Liver (tissue), 9 donors: ENCODE results near the gene VMAC. TPM values are rescaled to one million over a fixed set of nuclear protein-coding genes. Genes with fewer than 3 reads are reported as not detected.

ENCODE experiments used
- DNase-seq: peaks from one replicate; pipeline ENCODE4 v3.0.0-alpha.2; 2017; ENCODE audit warnings: low spot score
- H3K27ac ChIP-seq, 2 donors: one replicate each; pipeline ENCODE4 v1.7.0; 2013; ENCODE audit warnings: inconsistent platforms in 2 of 2, low read length in 2 of 2, control low read depth in 1 of 2, low read depth in 1 of 2, mild to moderate bottlenecking in 1 of 2
- H3K27me3 ChIP-seq, 4 donors: one replicate each; pipeline versions ENCODE4 v1.6.1 to v1.7.0; 2013; ENCODE audit warnings: low read length in 3 of 4, inconsistent platforms in 1 of 4, mild to moderate bottlenecking in 1 of 4, moderate library complexity in 1 of 4; ENCODE audit not compliant: control insufficient read depth in 4 of 4, insufficient read depth in 4 of 4
- H3K36me3 ChIP-seq, 4 donors: one replicate each; pipeline versions ENCODE4 v1.6.1 to v1.7.0; 2013; ENCODE audit warnings: low read length in 3 of 4, mild to moderate bottlenecking in 3 of 4, low read depth in 1 of 4, moderate library complexity in 1 of 4; ENCODE audit not compliant: control insufficient read depth in 4 of 4, insufficient read depth in 3 of 4
- H3K4me1 ChIP-seq, 4 donors: one replicate each; pipeline versions ENCODE4 v1.6.1 to v1.7.0; 2013; ENCODE audit warnings: low read length in 3 of 4, mild to moderate bottlenecking in 3 of 4, moderate library complexity in 1 of 4; ENCODE audit not compliant: control insufficient read depth in 4 of 4, insufficient read depth in 4 of 4
- H3K4me3 ChIP-seq, 3 donors: one replicate each; pipeline versions ENCODE4 v1.6.1 to v1.7.0; 2013; ENCODE audit warnings: low read length in 3 of 3, control low read depth in 1 of 3, low read depth in 1 of 3, mild to moderate bottlenecking in 1 of 3
- H3K9ac ChIP-seq, 2 donors: one replicate each; pipeline ENCODE4 v1.7.0; 2013; ENCODE audit warnings: low read length in 2 of 2, mild to moderate bottlenecking in 2 of 2, moderate library complexity in 2 of 2, control low read depth in 1 of 2, low read depth in 1 of 2
- H3K9me3 ChIP-seq, 4 donors: one replicate each; pipeline versions ENCODE4 v1.6.1 to v1.7.0; 2013; ENCODE audit warnings: low read length in 3 of 4; ENCODE audit not compliant: control insufficient read depth in 4 of 4
- CTCF ChIP-seq: fragments of 150-350 bp; IDR thresholded peaks from 2 replicates; pipeline ENCODE4 v1.5.1; 2017; ENCODE audit warnings: improper control_type of control experiment, low read depth, low read length; ENCODE audit not compliant: missing input control
- EGR1 ChIP-seq, 2 donors: IDR thresholded peaks; 2 replicates each; pipeline ENCODE4 v1.6.1; 2016 to 2018; ENCODE audit warnings: antibody characterized with exemption in 2 of 2, low read depth in 2 of 2
- FOXA1 ChIP-seq: IDR thresholded peaks from 2 replicates; pipeline ENCODE4 v1.6.1; 2016; ENCODE audit warnings: antibody characterized with exemption
- FOXA2 ChIP-seq: IDR thresholded peaks from 2 replicates; pipeline ENCODE4 v1.6.1; 2016; ENCODE audit warnings: antibody characterized with exemption
- GABPA ChIP-seq, 2 donors: IDR thresholded peaks in 1 of 2; conservative IDR thresholded peaks in 1 of 2; 2 replicates each; pipeline ENCODE4 v1.6.1; 2016; ENCODE audit warnings: antibody characterized with exemption in 2 of 2, mild to moderate bottlenecking in 1 of 2, moderate library complexity in 1 of 2
- HNF4A ChIP-seq, 2 donors: conservative IDR thresholded peaks; 2 replicates each; pipeline ENCODE4 v1.6.1; 2016; ENCODE audit warnings: antibody characterized with exemption in 2 of 2, mild to moderate bottlenecking in 2 of 2
- HNF4G ChIP-seq: IDR thresholded peaks from 2 replicates; pipeline ENCODE4 v1.6.1; 2016; ENCODE audit warnings: antibody characterized with exemption
- JUND ChIP-seq, 2 donors: IDR thresholded peaks; 2 replicates each; pipeline ENCODE4 v1.6.1; 2016; ENCODE audit warnings: antibody characterized with exemption in 2 of 2
- NR2F2 ChIP-seq: IDR thresholded peaks from 2 replicates; pipeline ENCODE4 v1.6.1; 2016; ENCODE audit warnings: antibody characterized with exemption
- RAD21 ChIP-seq, 2 donors: IDR thresholded peaks; 2 replicates each; pipeline ENCODE4 v1.6.1; 2016; ENCODE audit warnings: antibody characterized with exemption in 2 of 2, mild to moderate bottlenecking in 2 of 2
- REST ChIP-seq: IDR thresholded peaks from 2 replicates; pipeline ENCODE4 v1.6.1; 2016; ENCODE audit warnings: antibody characterized with exemption, mild to moderate bottlenecking
- RXRA ChIP-seq, 2 donors: IDR thresholded peaks; 2 replicates each; pipeline ENCODE4 v1.6.1; 2017 to 2018; ENCODE audit warnings: antibody characterized with exemption in 2 of 2, mild to moderate bottlenecking in 1 of 2
- SP1 ChIP-seq: IDR thresholded peaks from 2 replicates; pipeline ENCODE4 v1.6.1; 2018; ENCODE audit warnings: antibody characterized with exemption, mild to moderate bottlenecking
- TAF1 ChIP-seq: conservative IDR thresholded peaks from 2 replicates; pipeline ENCODE4 v1.6.1; 2016; ENCODE audit warnings: antibody characterized with exemption, mild to moderate bottlenecking
- YY1 ChIP-seq: IDR thresholded peaks from 2 replicates; pipeline ENCODE4 v1.6.1; 2016; ENCODE audit warnings: antibody characterized with exemption, mild to moderate bottlenecking
- ZBTB33 ChIP-seq: IDR thresholded peaks from 2 replicates; pipeline ENCODE4 v1.6.1; 2016; ENCODE audit warnings: antibody characterized with exemption
- WGBS: extraction: QIAGEN DNeasy Blood & Tissue Kit; methylation state at CpG from one replicate; pipeline ENCODE4 v1.1.7; 2013; 5-methylcytosine and 5-hydroxymethylcytosine counted together
- polyA plus RNA-seq, 2 donors: library from polyadenylated mRNA; stranded (reverse) in 1 of 2; unstranded in 1 of 2; fragments of 200-250 nt in 1 of 2; fragments of >200 nt in 1 of 2; fragmentation: Nextera tagmentation in 1 of 2; extraction: Ambion mirVana in 1 of 2; gene quantifications; one replicate each; pipeline versions ENCODE4 v1.2.1 to v1.2.3, GENCODE V29; 2013 to 2015
- total RNA-seq, 2 donors: library from RNA; depleted of rRNA; stranded (reverse); fragments of >200 nt; gene quantifications; one replicate each; pipeline ENCODE4 v1.2.3, GENCODE V29; 2014
- TF ChIP-seq, protein P1 (sequence below): IDR thresholded peaks from 2 replicates; pipeline ENCODE4 v1.6.1; 2016; ENCODE audit warnings: antibody characterized with exemption
- TF ChIP-seq, protein P2 (sequence below): IDR thresholded peaks from 2 replicates; pipeline ENCODE4 v1.6.1; 2016; ENCODE audit warnings: antibody characterized with exemption
- donor health status: healthy.
- donor health status: healthy.
- donor health status: healthy.
- donor health status: healthy.
- donor health status: healthy.

Gene VMAC
- total and polyA plus RNA-seq, 4 donors, result 1.2 to 7.7 (median 2.6) TPM

DNA sequence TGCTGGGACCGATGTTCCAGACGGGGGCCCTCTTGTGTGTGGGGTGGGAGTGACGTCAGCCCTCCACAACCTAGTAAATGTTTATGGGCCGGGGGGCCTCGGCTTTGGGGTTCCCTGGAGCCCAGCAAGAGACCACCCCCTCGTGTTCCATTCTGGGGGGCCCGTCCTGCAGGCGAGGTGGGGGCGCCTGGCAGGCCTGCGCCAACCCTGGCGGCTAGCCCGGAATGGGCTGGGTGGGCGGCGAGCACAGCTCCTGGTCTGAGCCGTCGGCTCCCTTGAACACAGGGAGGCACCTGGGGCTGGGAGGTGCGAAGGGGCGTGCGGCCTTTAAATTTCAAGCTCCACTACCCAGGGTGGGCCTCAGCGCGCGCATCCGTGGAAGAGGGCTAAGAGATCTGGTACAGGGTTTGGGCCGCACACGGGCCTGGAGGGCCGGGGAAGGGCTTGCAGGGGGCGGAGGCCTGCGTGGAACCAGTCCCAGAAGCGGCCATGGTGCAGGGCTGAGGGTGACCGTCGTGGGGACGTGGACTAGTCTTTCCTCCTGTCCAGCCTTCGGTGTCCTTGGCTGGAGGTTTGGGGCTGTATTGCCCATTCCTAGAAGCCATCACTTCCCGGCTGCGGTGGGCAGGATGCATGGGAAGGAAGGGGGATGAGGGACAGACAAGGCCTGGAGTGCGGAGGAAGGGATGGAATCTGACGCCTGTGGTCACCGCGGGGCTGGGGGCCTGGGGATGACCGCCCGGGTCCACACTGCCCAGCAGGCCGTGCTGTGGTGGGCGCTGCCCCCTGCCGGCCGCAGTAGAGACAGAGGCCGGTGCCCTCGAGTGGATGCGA, 12.5 kb upstream of the VMAC start:
- 18% methylated on average over 48 of the region's 48 CpGs for WGBS
- Histone ChIP-seq H3K27me3 (no peaks in the 10 kb centered on the region), H3K36me3 (peaks cover 5 to 22% (median 9%) of the 10 kb centered on the region in 4 donors), H3K9me3 (no peaks in the 10 kb centered on the region), H3K27ac (no peak overlapping the region), H3K4me1 (peaks cover 0 to 11% (median 3%) of the 10 kb centered on the region in 4 donors), H3K9ac (no peak overlapping the region), H3K4me3 (no peak overlapping the region)
- TF ChIP-seq RAD21 (IDR thresholded peaks at IDR 0.05), result peak; percentile 86 to 93
- no peak for TF ChIP-seq EGR1 (IDR thresholded peaks at IDR 0.05; ENCODE audit: low read depth in 2 of 2)
- TF ChIP-seq SP1, result no peak
- TF ChIP-seq RXRA (IDR thresholded peaks at IDR 0.05), result peak in 1 of 2 donors; percentile 16
- TF ChIP-seq JUND (IDR thresholded peaks at IDR 0.05), result no peak
- TF ChIP-seq, protein P1, sequence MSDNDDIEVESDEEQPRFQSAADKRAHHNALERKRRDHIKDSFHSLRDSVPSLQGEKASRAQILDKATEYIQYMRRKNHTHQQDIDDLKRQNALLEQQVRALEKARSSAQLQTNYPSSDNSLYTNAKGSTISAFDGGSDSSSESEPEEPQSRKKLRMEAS, result no peak
- peak; percentile 70 for TF ChIP-seq CTCF
- no peak for TF ChIP-seq HNF4G
- no peak for TF ChIP-seq NR2F2
- DNase-seq, result peak; percentile 63

DNA sequence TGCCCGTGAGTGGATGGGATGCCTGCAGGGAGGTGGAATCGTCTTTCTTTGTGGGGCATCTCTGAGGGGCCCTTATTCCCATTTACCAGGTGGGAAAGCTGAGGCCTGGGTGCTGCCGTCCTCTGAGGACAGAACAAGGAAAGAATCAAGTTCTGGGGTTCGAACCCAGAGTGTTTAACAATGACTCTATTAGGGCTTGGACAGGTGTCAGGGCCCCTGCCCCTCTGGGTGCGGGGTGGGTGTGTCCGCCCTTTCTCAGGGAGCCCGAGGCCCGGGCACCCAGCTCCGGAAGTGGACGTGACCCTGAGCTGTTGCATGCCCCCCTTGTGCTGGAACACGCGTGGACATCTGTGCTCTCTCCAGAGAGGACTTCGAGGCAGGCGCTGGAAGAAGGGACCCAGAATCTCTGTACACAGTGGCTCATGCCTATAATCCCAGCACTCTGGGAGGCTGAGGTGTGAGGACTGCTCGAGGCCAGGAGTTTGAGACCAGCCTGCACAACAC, 11.8 kb upstream of the VMAC start:
- Histone ChIP-seq H3K9ac (no peak overlapping the region), H3K9me3 (no peaks in the 10 kb centered on the region), H3K36me3 (peaks cover 6 to 22% (median 9%) of the 10 kb centered on the region in 4 donors), H3K4me1 (peaks cover 0 to 11% (median 3%) of the 10 kb centered on the region in 4 donors), H3K4me3 (no peak overlapping the region), H3K27ac (no peak overlapping the region), H3K27me3 (no peaks in the 10 kb centered on the region)
- no peak for TF ChIP-seq REST
- TF ChIP-seq GABPA (IDR thresholded peaks at IDR 0.05 in 1 of 2, conservative IDR thresholded peaks at IDR 0.05 in 1 of 2), result no peak
- no peak for TF ChIP-seq NR2F2
- TF ChIP-seq FOXA1, result no peak
- TF ChIP-seq RXRA (IDR thresholded peaks at IDR 0.05), result no peak
- TF ChIP-seq ZBTB33, result no peak
- no peak for TF ChIP-seq EGR1 (IDR thresholded peaks at IDR 0.05; ENCODE audit: low read depth in 2 of 2)
- no peak for TF ChIP-seq HNF4A (conservative IDR thresholded peaks at IDR 0.05)
- TF ChIP-seq CTCF, result no peak
- TF ChIP-seq, protein P2, sequence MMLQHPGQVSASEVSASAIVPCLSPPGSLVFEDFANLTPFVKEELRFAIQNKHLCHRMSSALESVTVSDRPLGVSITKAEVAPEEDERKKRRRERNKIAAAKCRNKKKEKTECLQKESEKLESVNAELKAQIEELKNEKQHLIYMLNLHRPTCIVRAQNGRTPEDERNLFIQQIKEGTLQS, result no peak
- no peak for TF ChIP-seq JUND (IDR thresholded peaks at IDR 0.05)
- TF ChIP-seq HNF4G, result no peak
- TF ChIP-seq RAD21 (IDR thresholded peaks at IDR 0.05), result no peak
- no peak for TF ChIP-seq SP1
- no peak for TF ChIP-seq FOXA2
- TF ChIP-seq, protein P1, result no peak
- no peak for TF ChIP-seq TAF1
- TF ChIP-seq YY1, result no peak
- DNase-seq, result no peak
- 57% methylated on average over 15 of the region's 15 CpGs for WGBS
